ENCODE results near the gene CHDH. TPM values are rescaled to one million over a fixed set of nuclear protein-coding genes. Genes with fewer than 3 reads are reported as not detected.

Gene CHDH
- polyA plus RNA-seq, 3 donors = not detected

DNA sequence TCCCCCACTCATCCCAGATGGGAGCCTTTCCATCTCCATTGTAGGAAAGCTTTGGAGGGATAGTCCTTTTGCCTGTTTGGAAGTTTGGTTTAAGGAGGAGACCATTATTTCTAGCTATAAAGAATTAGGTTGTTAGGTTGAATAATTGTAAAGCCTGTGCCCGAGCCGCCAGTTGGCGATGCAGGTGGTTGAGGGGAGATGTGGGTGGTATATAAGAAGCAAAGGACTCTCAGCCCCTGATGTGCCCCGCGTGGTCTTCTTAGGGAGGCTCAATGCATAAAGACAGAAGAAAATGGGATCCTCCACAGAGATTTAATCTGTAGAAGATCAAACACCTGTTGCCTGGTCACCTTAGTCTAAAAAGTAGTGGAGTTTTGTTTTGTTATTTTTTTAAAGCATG is 55.7 kb downstream of the CHDH start:
- no peak overlapping the region for H3K27ac Mint-ChIP-seq
- H3K27me3 Mint-ChIP-seq (ENCODE audit: low read depth in 3 of 3) = peaks cover 4 to 19% (median 15%) of the 10 kb centered on the region in 3 donors
- no peaks in the 10 kb centered on the region for H3K79me2 ChIP-seq (ENCODE audit: insufficient read depth, low read length)
- DNase-seq = no peak
- H3K27ac ChIP-seq (ENCODE audit: low read depth in 1 of 2, low read length in 2 of 2) = no peak overlapping the region
- no peaks in the 10 kb centered on the region for H3K36me3 ChIP-seq (replicated peaks in 1 of 2; ENCODE audit: control insufficient read depth in 1 of 2, insufficient read depth in 2 of 2, low read length in 2 of 2)
- 100% methylated on average over 3 of the region's 5 CpGs for WGBS (ENCODE audit: insufficient coverage)
- no peaks in the 10 kb centered on the region for H3K4me1 Mint-ChIP-seq
- H3K9ac ChIP-seq (ENCODE audit: insufficient read depth, low read length, poor library complexity, severe bottlenecking) = no peak overlapping the region
- no peaks in the 10 kb centered on the region for H3K4me1 ChIP-seq (ENCODE audit: control insufficient read depth in 1 of 2, insufficient read depth in 2 of 2, low read length in 2 of 2)
- H3K9me3 ChIP-seq (replicated peaks in 1 of 2; ENCODE audit: control insufficient read depth in 1 of 2, insufficient read depth in 1 of 2, low read length in 2 of 2) = no peaks in the 10 kb centered on the region
- H3K4me2 ChIP-seq (replicated peaks; ENCODE audit: extremely low read depth, low read length, poor library complexity, severe bottlenecking) = no peak overlapping the region
- TF ChIP-seq, protein P1, sequence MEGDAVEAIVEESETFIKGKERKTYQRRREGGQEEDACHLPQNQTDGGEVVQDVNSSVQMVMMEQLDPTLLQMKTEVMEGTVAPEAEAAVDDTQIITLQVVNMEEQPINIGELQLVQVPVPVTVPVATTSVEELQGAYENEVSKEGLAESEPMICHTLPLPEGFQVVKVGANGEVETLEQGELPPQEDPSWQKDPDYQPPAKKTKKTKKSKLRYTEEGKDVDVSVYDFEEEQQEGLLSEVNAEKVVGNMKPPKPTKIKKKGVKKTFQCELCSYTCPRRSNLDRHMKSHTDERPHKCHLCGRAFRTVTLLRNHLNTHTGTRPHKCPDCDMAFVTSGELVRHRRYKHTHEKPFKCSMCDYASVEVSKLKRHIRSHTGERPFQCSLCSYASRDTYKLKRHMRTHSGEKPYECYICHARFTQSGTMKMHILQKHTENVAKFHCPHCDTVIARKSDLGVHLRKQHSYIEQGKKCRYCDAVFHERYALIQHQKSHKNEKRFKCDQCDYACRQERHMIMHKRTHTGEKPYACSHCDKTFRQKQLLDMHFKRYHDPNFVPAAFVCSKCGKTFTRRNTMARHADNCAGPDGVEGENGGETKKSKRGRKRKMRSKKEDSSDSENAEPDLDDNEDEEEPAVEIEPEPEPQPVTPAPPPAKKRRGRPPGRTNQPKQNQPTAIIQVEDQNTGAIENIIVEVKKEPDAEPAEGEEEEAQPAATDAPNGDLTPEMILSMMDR (IDR thresholded peaks at IDR 0.05) = no peak
- no peaks in the 10 kb centered on the region for H4K20me1 ChIP-seq (ENCODE audit: insufficient read depth, low read length)
- H3K4me3 Mint-ChIP-seq = no peak overlapping the region
- peaks cover 0 to 2% of the 10 kb centered on the region in 2 donors for H3K27me3 ChIP-seq (ENCODE audit: control insufficient read depth in 2 of 2, insufficient read depth in 2 of 2, low read length in 2 of 2)
- H3K4me3 ChIP-seq (replicated peaks in 1 of 3; ENCODE audit: low read depth in 2 of 3, low read length in 3 of 3) = no peak overlapping the region
- no peak overlapping the region for H2AFZ ChIP-seq (ENCODE audit: insufficient read depth, low read depth, low read length, poor library complexity, severe bottlenecking)
- H3K36me3 Mint-ChIP-seq = no peaks in the 10 kb centered on the region
- no peaks in the 10 kb centered on the region for H3K9me3 Mint-ChIP-seq
- intact Hi-C loops (cut with micrococcal nuclease) = no loop called here

DNA sequence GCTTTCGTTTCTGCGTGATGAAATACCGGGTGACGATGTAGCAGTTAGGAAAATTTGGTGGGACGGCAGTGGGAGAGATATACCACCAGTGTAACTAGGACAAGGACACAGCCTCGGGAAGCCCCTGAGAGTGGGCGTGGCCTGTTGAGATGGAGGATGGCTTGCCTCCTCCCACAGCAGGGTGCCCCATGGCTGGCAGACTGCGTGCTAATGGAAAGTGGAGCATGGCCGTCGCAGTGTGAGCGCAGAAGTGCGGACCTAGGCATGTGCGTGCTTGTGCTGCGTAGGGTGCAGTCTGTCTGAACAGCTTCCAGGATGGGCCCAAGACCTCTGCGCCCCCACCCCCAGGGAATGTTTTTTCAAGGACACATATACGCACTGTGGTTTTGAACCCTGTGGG is 56.8 kb downstream of the CHDH start:
- Histone ChIP-seq H3K4me2 (replicated peaks; ENCODE audit: extremely low read depth, low read length, poor library complexity, severe bottlenecking) (no peak overlapping the region), H3K27ac (ENCODE audit: low read depth in 1 of 2, low read length in 2 of 2) (no peak overlapping the region), H3K27me3 (ENCODE audit: control insufficient read depth in 2 of 2, insufficient read depth in 2 of 2, low read length in 2 of 2) (no peaks in the 10 kb centered on the region), H3K9ac (ENCODE audit: insufficient read depth, low read length, poor library complexity, severe bottlenecking) (no peak overlapping the region), H4K20me1 (ENCODE audit: insufficient read depth, low read length) (no peaks in the 10 kb centered on the region), H2AFZ (ENCODE audit: insufficient read depth, low read depth, low read length, poor library complexity, severe bottlenecking) (no peak overlapping the region), H3K79me2 (ENCODE audit: insufficient read depth, low read length) (no peaks in the 10 kb centered on the region), H3K4me1 (ENCODE audit: control insufficient read depth in 1 of 2, insufficient read depth in 2 of 2, low read length in 2 of 2) (no peaks in the 10 kb centered on the region), H3K36me3 (replicated peaks in 1 of 2; ENCODE audit: control insufficient read depth in 1 of 2, insufficient read depth in 2 of 2, low read length in 2 of 2) (no peaks in the 10 kb centered on the region), H3K4me3 (replicated peaks in 1 of 3; ENCODE audit: low read depth in 2 of 3, low read length in 3 of 3) (no peak overlapping the region), H3K9me3 (replicated peaks in 1 of 2; ENCODE audit: control insufficient read depth in 1 of 2, insufficient read depth in 1 of 2, low read length in 2 of 2) (no peaks in the 10 kb centered on the region)
- no peaks in the 10 kb centered on the region for H3K9me3 Mint-ChIP-seq
- H3K4me3 Mint-ChIP-seq = no peak overlapping the region
- no peaks in the 10 kb centered on the region for H3K36me3 Mint-ChIP-seq
- TF ChIP-seq, protein P1 (IDR thresholded peaks at IDR 0.05) = no peak
- H3K27me3 Mint-ChIP-seq (ENCODE audit: low read depth in 3 of 3) = peaks cover 6 to 16% (median 12%) of the 10 kb centered on the region in 3 donors
- 95% methylated on average over 14 of the region's 16 CpGs for WGBS (ENCODE audit: insufficient coverage)
- H3K4me1 Mint-ChIP-seq = no peaks in the 10 kb centered on the region
- no peak for DNase-seq
- no peak overlapping the region for H3K27ac Mint-ChIP-seq
- intact Hi-C loops (cut with micrococcal nuclease) = no loop called here
